K562 (cell line): ENCODE data around the gene PAQR4. TPM values are rescaled to one million over a fixed set of nuclear protein-coding genes. Genes with fewer than 3 reads are reported as not detected.

ENCODE experiments used
- BRF1 ChIP-seq: IDR thresholded peaks from 3 replicates; pipeline ENCODE4 v1.6.1; 2011; ENCODE audit warnings: borderline replicate concordance, mild to moderate bottlenecking; ENCODE audit not compliant: insufficient read length; ENCODE audit errors: extremely low read depth
- CXXC5 ChIP-seq: fragments of 250-450 bp; sonication (Bioruptor Pico); IDR thresholded peaks from 2 replicates; pipeline ENCODE4 v1.8.0; 2022; ENCODE audit warnings: inconsistent platforms, mild to moderate bottlenecking, moderate library complexity
- ILF3 ChIP-seq: fragments of 450-650 bp; IDR thresholded peaks from 2 replicates; pipeline ENCODE4 v1.6.1; 2018; ENCODE audit warnings: antibody characterized with exemption, mild to moderate bottlenecking, moderate library complexity, borderline replicate concordance
- MAZ ChIP-seq, 2 experiments: fragments of 450-650 bp in 1 of 2; sonication (generic) in 1 of 2; formaldehyde crosslinking; IDR thresholded peaks in 1 of 2; conservative IDR thresholded peaks in 1 of 2; 2 replicates each; pipeline versions ENCODE4 v1.4.0 to v1.5.0; 2020; ENCODE audit warnings: mild to moderate bottlenecking in 1 of 2, missing genetic modification reagents in 1 of 2
- MECOM ChIP-seq: fragments of 250-450 bp; sonication (Bioruptor Pico); IDR thresholded peaks from 2 replicates; pipeline ENCODE4 v1.8.0; 2022; ENCODE audit warnings: inconsistent platforms
- MYC ChIP-seq, 2 experiments: fragments of 250-450 bp in 1 of 2; sonication (Bioruptor Pico) in 1 of 2; IDR thresholded peaks; 2 replicates each; pipeline versions ENCODE4 v1.5.1 to v1.6.1; 2012 to 2021; ENCODE audit warnings: low read depth in 2 of 2, borderline replicate concordance in 1 of 2, improper control_type of control experiment in 1 of 2, low read length in 1 of 2, mild to moderate bottlenecking in 1 of 2, moderate library complexity in 1 of 2
- NBN ChIP-seq: fragments of 450-650 bp; IDR thresholded peaks from 2 replicates; pipeline ENCODE4 v1.6.1; 2016; ENCODE audit warnings: low read depth, mild to moderate bottlenecking
- RCOR1 ChIP-seq, 2 experiments: IDR thresholded peaks; 2 replicates each; pipeline ENCODE4 v1.6.1; 2012; ENCODE audit warnings: low read depth in 2 of 2, low read length in 2 of 2, borderline replicate concordance in 1 of 2, improper control_type of control experiment in 1 of 2
- RHOXF2B ChIP-seq: fragments of 250-450 bp; sonication (Bioruptor Pico); conservative IDR thresholded peaks from 2 replicates; pipeline ENCODE4 v1.5.1; 2021
- SRSF1 ChIP-seq: fragments of 200-400 bp; formaldehyde crosslinking; IDR thresholded peaks from 2 replicates; pipeline ENCODE4 v1.6.1; 2017; ENCODE audit warnings: mild to moderate bottlenecking, low read depth, low read length, moderate library complexity
- ZNF695 ChIP-seq: fragments of 450-650 bp; formaldehyde crosslinking; IDR thresholded peaks from 2 replicates; pipeline ENCODE4 v1.4.0; 2020; ENCODE audit warnings: mild to moderate bottlenecking, moderate library complexity
- polyA plus RNA-seq, 8 experiments: library from polyadenylated mRNA; depleted of rRNA in 4 of 8; stranded (reverse) in 5 of 8; unstranded in 3 of 8; fragments of >200 nt; fragmentation: Nextera tagmentation in 2 of 8; fragmentation: Illumina TruSeq in 1 of 8; extraction: Ambion mirVana in 2 of 8; extraction: Trizol in 1 of 8; gene quantifications; 2 replicates each; pipeline versions ENCODE4 v1.2.1 to v1.2.3, GENCODE V29; 2011 to 2014; ENCODE audit warnings: inconsistent platforms in 1 of 8, missing spikeins in 1 of 8
- total RNA-seq, 7 experiments: library from RNA; depleted of rRNA in 6 of 7; stranded (reverse); fragments of >200 nt in 6 of 7; fragmentation: Illumina TruSeq in 2 of 7; extraction: Trizol in 2 of 7; gene quantifications; 2 replicates each; pipeline versions ENCODE4 v1.2.1 to v1.2.3, GENCODE V29; 2011 to 2021; ENCODE audit warnings: low replicate concordance in 1 of 7
- TF ChIP-seq, protein P1 (sequence below), 2 experiments: fragments of 450-650 bp in 1 of 2; sonication (generic) in 1 of 2; formaldehyde crosslinking in 1 of 2; IDR thresholded peaks; 2 replicates each; pipeline versions ENCODE4 v1.7.1 to v1.9.0; 2016 to 2022; ENCODE audit warnings: inconsistent platforms in 1 of 2, mild to moderate bottlenecking in 1 of 2, missing genetic modification reagents in 1 of 2
- TF ChIP-seq, protein P2 (sequence below): fragments of 450-650 bp; formaldehyde crosslinking; IDR thresholded peaks from 2 replicates; pipeline ENCODE4 v1.4.0; 2020; ENCODE audit warnings: mild to moderate bottlenecking, moderate library complexity

Gene PAQR4
- total and polyA plus RNA-seq, 9 of the 15 experiments (the other 6 are each of a cell fraction or from before 2014, with no cell fraction given), result 0.62 to 40.4 (median 19.5) TPM

DNA sequence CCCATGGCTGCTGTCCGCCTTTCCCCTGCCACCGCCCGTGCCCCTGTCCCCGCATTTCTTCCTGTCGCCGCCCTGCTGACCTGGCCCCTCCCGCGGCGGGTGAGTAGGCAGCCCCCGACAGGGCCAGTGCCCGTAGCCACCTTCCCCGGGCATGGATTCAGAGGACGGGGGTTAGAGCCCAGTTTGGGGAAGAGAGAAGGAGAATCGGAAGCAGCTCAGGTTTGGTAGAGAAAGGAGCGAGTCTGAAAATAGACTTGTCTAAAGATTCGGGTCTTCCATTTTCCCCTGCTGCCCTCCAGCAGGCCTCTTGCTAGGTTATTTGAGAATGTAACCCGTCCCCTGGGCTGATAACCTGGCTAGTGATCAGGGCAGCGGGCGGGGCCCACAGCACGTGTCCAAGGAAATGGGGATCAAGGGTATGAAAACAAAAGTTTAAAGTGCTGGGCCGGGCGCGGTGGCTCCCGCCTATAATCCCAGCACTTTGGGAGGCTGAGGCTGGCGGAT is 35.7 kb downstream of the PAQR4 start (continued):
- TF ChIP-seq, protein P1, sequence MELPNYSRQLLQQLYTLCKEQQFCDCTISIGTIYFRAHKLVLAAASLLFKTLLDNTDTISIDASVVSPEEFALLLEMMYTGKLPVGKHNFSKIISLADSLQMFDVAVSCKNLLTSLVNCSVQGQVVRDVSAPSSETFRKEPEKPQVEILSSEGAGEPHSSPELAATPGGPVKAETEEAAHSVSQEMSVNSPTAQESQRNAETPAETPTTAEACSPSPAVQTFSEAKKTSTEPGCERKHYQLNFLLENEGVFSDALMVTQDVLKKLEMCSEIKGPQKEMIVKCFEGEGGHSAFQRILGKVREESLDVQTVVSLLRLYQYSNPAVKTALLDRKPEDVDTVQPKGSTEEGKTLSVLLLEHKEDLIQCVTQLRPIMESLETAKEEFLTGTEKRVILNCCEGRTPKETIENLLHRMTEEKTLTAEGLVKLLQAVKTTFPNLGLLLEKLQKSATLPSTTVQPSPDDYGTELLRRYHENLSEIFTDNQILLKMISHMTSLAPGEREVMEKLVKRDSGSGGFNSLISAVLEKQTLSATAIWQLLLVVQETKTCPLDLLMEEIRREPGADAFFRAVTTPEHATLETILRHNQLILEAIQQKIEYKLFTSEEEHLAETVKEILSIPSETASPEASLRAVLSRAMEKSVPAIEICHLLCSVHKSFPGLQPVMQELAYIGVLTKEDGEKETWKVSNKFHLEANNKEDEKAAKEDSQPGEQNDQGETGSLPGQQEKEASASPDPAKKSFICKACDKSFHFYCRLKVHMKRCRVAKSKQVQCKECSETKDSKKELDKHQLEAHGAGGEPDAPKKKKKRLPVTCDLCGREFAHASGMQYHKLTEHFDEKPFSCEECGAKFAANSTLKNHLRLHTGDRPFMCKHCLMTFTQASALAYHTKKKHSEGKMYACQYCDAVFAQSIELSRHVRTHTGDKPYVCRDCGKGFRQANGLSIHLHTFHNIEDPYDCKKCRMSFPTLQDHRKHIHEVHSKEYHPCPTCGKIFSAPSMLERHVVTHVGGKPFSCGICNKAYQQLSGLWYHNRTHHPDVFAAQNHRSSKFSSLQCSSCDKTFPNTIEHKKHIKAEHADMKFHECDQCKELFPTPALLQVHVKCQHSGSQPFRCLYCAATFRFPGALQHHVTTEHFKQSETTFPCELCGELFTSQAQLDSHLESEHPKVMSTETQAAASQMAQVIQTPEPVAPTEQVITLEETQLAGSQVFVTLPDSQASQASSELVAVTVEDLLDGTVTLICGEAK (IDR thresholded peaks at IDR 0.05), result 0 out of 2 replicates have a peak, but pooled peaks have one; percentile 14
- TF ChIP-seq, protein P1 (CRISPR knock-in tag; IDR thresholded peaks at IDR 0.05), result no peak
- TF ChIP-seq, protein P2, sequence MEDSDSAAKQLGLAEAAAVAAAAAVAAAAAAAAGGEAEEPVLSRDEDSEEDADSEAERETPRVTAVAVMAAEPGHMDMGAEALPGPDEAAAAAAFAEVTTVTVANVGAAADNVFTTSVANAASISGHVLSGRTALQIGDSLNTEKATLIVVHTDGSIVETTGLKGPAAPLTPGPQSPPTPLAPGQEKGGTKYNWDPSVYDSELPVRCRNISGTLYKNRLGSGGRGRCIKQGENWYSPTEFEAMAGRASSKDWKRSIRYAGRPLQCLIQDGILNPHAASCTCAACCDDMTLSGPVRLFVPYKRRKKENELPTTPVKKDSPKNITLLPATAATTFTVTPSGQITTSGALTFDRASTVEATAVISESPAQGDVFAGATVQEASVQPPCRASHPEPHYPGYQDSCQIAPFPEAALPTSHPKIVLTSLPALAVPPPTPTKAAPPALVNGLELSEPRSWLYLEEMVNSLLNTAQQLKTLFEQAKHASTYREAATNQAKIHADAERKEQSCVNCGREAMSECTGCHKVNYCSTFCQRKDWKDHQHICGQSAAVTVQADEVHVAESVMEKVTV (CRISPR knock-in tag), result no peak
- TF ChIP-seq ZNF695 (CRISPR knock-in tag), result no peak
- TF ChIP-seq NBN, result 0 out of 2 replicates have a peak, but pooled peaks have one; percentile 37
- TF ChIP-seq MAZ (CRISPR knock-in tag; conservative IDR thresholded peaks at IDR 0.05 in 1 of 2, IDR thresholded peaks at IDR 0.05 in 1 of 2), result peak in 1 of 2 experiments; percentile 70; a peak in 2 of 4 replicates
- peak; percentile 85 for TF ChIP-seq MYC (IDR thresholded peaks at IDR 0.05; ENCODE audit: low read depth, low read length)
- TF ChIP-seq MYC (CRISPR knock-in tag; IDR thresholded peaks at IDR 0.05; ENCODE audit: borderline replicate concordance, low read depth), result no peak; the same call in 1 of the 2 replicates
- TF ChIP-seq RCOR1 (IDR thresholded peaks at IDR 0.05; ENCODE audit: borderline replicate concordance in 1 of 2, low read depth in 2 of 2, low read length in 2 of 2), result 0 out of 4 replicates have a peak, but pooled peaks of 1 of the 2 experiments have one; percentile 3
- no peak for TF ChIP-seq RHOXF2B
- TF ChIP-seq BRF1, result no peak
- no peak for TF ChIP-seq ILF3
- peak; percentile 36 for TF ChIP-seq CXXC5
- no peak for TF ChIP-seq SRSF1
- no peak for TF ChIP-seq MECOM
